T-helper 2 cell treated with Interferon-gamma antibody and Interleukin-4, amounts not matched to agents 100 ng/mL and 5 ng/mL, for 36 hours (primary cell): ENCODE data around the gene INSRR. TPM values are rescaled to one million over a fixed set of nuclear protein-coding genes. Genes with fewer than 3 reads are reported as not detected.

Source experiments
- intact Hi-C: fragments of 100-400 bp; cut with micrococcal nuclease; formaldehyde crosslinking; loops from one replicate; pipeline ENCODE4 v1.15.1; 2023
- total RNA-seq: library from RNA; stranded (reverse); gene quantifications from 2 replicates; pipeline ENCODE4 v1.2.3, GENCODE V29; 2022

Gene INSRR
- total RNA-seq, 1 donor from 2014 or later: 0.14 TPM

DNA sequence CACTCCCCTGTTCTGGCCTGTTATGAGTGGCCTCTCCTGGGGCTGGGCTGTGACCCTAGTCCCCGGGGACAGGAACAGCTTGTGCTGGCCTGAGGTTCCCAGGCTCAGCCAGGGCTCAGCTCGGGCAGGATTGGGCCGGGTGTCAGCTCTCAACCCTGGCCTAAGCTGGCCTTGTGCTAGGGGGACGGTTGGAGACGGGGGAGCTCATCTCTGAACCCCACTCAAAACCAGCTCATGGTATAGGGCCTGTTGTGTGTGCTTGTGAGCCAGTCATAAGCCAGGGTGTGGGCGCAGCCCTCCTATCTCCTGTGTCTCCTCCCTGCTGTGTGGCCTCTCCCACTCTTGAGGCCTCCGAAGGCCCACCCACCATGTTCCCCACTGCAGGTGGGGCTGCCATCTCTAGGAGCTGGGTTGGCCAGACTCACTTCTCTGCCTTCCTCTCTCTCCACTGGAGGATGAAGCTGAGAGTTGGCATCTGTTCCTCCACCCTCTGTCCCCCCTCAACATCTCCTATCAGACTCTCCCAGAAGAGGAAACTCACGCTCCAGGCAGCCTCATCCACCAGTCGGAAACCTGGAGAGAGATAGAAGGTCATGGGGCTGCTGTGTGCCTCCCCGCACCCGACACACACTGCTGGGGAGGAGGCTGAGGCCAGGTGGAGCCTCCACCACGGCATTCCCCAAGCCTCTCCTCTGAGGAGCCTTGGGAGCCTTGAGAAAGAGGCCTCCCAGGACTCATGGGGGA is 36.0 kb upstream of the INSRR start:
- intact Hi-C loops: loop anchor here (5.0 to 10.0 kb wide), 3 partner anchors 67 to 210 kb away; no protein-coding TSS in a partner anchor

DNA sequence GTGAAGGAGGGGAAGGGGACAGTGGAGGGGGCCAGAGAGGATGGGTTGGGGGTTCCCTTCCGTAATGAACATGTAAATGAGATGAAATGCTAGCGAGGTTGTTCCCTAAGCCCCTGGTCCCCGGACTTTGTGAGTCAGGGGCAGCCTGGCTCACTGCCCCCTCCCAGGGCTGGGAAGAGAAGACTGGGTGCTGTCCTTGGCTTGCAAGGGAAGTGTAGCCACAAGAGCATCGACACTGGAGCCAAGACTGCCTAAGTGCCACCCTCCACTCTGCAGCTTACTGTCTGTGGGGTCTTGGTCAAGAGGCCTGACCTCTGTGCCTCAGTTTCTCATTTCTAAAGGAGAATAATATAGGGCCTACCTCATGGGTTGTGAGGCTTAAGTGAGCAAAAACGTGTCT is 35.1 kb upstream of the INSRR start:
- intact Hi-C loops: loop anchor here (5.0 to 10.0 kb wide), 3 partner anchors 68 to 209 kb away; no protein-coding TSS in a partner anchor

DNA sequence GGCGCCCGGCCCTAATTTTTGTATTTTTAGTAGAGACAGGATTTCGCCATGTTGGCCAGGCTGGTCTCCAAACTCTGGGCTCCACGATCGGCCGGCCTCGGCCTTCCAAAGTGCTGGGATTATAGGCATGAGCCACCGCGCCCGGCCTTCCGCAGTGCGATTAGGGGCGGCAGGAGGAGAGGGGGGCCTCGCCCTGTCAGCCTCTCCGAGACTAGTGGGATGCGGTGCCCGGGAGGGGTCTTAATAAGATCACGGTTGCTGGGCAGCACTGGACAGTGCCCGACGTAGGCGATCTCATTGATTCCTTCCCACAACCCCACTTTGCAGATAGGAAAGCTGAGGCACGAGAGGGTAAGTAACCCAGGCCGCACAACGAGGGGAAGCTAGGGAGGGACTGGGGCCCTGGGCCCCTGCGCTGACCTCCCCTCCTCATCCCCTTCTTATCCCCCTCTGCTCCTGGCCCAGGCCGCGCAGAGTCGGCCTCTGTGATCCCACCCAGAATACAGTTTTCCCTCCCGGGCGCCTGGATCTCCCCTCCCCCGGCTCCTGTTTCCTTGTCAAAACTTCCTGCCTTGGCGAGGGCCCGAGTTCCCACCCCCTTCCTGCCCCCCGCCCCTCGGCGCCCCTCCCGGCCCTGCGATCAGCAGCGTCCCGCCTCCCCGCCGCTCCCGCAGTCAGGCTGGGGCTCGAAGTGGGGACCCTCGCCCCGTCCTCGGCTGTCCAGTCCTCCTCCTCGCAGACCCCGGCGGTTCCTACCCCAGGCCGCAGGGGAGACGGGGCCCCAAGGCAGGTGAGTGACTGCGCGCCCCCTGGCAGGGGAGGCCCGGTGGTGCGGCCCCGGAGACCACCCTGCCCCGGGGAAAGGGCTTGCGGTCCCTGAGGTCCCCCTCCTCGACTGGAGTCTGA is 34.4 kb upstream of the INSRR start, which contains the start of gene PEAR1:
PEAR1 (plus strand) TSS at position 671 of the 906 bp plus-strand sequence. CDS start 10,209 bp downstream, outside the sequence.
- intact Hi-C loops: loop anchor here (5.0 to 10.0 kb wide), 3 partner anchors 69 to 208 kb away; no protein-coding TSS in a partner anchor

DNA sequence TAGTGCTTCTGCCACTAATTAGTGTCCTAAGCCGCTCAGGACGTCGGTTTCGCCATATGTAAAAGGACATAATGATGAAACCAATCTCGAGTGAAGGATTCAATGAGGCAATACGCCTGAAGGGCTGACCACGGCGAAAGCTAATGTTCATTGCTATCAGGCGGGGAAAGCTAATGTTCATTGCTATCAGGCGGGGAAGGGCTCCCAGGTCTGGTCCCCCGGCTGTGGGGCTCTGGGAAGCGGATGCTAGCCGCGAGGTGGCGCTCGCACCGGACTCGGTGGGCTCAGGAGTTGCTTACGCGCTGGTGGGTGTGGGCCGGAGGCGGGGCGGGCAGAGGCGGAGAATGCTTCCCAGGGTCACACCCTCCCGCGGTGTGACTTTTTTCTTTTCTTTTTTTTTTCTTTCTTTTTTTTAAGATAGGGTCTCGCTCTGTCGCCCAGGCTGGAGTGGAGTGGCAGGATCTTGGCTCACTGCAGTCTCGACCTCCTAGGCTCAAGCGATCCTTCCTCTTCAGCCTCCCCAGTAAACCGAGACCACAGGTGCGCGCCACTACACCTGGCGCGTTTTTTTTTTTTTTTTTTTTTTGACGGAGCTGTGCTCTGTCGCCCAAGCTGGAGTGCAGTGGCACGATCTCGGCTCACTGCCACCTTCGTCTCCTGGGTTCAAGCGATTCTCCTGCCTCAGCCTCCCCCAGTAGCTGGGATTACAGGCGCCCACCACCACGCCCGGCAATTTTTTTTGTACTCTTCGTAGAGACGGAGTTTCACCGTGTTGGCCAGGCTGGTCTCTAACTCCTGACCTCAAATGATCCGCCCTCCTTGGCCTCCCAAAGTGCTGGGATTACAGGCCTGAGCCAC is 33.5 kb upstream of the INSRR start:
- intact Hi-C loops: loop anchor here (1.0 to 10.0 kb wide), 6 partner anchors 28 to 208 kb away; partner anchors contain the start of genes LRRC71 and NTRK1

DNA sequence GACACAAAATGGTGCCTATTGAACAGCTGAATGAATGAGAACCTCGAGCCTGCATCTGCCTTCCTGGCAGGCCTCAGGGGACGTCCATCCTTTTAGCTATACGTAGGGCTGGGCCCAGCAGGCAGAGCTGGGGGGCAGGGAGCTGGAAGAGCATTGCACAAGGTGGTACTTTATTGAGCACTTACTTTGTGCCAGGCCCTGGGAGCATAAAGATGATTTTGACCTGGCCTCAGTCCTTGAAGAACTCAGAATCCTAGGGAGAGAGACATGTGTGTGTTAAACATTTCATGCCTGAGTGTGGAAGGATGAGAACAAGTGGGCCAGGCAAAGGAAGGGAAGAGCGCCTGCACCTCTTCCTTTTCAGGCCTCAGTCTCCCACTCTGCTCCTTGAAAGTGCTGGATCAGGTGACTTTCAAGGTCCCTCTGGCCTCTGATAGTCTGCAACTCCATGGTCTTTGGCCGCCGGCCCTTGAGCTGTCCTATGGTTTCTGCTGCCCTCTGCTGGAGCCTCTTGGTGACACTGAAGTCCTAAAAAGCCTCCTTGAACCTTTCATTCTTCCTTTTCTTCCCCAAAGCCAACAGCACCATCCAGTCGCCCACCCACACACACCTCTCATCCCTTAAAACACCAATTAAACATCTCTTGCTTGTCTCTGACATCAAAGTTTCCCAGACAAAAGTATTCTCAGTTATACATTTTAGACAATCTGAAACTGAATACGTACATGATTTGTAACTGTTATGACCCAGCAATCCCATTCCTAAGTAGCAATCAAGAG is 31.1 kb upstream of the INSRR start:
- intact Hi-C loops: loop anchor here (1.0 to 10.0 kb wide), 6 partner anchors 51 to 205 kb away; no protein-coding TSS in a partner anchor

DNA sequence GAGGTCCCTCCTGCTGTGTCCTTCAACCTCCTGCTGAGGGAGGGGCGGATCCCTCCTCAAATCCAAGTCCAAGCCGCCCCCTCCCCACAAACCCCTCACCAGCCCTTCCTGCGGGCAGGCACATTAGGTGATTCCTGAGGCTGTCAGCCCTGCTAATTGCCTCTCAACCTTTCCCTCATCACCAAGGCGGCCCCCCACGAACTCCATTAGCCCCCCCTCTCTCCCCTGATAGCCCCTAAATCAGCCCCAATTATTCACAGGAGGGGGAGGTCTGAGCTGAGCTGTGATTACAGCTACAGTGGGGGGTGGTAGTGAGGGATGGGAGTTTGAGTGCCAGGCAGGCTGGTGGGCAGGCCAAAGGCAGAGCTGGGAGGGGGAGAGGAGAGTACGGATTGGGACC is 28.8 kb upstream of the INSRR start:
- intact Hi-C loops: no loop called here

DNA sequence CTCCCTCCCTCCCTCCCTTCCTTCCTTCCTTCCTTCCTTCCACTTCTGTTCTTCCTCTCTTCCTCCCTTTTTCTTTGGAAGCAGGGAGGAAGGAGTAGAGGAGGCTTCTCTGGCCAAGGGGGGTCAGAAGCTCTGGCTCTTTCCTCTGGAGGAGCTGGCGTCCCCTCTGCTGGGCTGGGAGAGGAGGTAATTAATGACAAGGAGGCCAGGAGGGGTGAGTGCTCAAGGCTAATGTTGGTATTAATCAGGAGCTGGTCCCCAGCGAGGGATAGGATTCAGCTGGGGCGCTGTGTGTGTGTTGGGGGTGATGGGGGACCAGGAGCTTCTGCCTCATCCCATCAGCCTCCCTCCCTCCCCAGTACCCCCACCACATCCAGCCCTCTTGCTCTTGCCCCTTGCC is 28.4 kb upstream of the INSRR start:
- intact Hi-C loops: no loop called here

DNA sequence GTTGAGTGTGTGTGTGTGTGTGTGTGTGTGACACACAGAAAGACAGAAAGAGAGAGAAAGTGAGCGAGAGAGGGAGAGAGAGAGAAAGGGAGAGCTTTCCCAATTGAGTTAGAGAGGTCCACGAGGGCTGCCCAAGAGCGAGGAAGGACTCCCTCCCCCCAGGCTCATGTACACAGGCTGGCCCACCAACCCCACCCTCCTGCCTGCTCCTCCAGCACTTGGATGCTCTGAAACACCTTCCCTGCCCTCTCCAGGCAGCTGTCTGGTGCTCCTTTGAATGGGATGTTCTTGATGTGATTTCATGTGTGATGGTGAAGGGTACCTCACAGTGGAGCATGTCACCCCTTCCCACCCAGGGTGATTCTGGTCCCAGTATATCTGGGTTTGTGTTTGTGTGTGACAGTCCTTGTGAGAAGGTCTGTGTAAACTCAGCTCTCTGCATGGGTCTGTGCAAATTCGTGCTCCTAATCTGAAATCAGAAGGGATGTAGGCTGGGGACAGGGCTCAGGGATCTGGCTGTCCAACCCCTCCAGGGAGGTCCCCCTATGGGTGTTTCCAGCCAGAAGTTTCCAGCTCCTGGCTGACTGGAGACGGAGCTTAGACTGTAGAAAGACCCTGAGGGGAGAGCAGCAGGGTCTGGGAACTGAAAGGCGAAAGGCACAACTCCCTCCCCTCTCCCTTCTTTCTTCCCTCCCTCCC is 27.8 kb upstream of the INSRR start:
- intact Hi-C loops: no loop called here

DNA sequence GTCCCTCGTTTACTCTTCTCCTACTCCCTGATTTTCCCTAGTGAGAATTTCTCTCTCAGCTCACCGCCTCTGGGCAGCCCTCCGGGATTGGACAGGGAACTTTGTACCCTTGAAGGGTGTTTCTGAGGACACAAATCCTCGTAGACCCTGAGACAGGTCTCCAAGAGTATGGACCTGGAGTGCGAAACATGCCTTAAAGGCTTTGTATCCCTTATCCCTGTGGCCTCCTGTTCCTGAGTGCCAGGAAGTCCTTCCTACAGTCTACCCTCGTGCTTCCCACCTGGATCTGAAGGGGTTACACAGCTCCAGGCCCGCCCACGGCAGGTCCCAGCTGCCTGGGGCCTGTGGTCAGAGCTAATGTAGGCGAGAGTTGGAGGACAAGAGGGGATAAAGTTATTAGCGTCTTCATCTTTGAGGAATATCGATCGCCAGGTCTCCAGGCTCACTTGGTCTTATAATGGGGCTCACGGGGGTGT is 27.0 kb upstream of the INSRR start:
- intact Hi-C loops: no loop called here

DNA sequence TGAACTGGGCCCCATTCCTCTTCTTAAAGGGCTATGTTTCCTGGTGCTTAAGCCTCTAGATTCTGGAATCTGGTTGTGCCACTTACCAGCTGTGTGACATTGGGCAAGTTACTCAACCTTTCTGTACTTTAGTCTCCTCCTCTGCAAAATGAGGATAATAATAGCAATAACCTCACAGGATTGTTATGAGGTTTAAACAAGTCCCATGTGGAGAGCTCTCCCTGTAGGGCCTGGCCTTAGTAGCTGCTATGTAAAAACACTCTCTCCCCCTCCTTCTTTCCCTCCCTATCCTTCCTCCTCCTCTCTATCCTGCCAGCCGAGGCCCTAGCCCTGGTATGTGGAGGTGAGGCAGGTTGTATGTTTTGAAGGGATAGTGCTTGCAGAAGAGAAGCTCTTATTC is 26.4 kb upstream of the INSRR start:
- intact Hi-C loops: no loop called here

DNA sequence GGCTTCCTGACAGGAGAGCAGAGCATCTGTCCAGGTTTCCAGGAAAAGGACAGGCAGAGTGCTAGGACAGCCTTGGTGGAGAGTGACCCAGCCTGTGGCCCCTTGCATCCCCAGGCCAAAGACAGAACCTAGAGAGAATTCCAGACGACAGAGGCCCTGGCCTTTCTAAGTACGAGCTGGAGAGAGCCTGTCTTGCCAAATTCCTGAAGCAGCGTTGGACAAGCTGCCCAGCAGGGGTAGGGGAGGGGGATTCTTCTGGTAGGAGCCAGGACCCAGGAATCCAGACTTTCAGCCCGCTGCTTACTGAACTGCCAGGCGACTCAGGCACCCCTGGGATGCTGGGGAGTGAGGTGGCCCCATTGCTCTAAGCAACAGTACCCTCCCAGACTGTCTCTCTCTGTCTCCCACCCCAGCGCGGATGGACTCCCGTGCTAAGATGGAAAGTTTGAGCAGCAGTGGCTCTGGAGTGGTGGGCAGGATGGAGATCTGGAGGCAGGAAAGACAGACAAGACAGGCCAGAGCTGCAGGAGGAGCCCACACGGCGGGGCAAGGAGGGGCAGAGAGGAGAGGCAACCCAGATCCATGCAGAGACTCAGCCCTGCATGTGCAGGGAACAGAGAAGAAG is 25.8 kb upstream of the INSRR start:
- intact Hi-C loops: no loop called here

DNA sequence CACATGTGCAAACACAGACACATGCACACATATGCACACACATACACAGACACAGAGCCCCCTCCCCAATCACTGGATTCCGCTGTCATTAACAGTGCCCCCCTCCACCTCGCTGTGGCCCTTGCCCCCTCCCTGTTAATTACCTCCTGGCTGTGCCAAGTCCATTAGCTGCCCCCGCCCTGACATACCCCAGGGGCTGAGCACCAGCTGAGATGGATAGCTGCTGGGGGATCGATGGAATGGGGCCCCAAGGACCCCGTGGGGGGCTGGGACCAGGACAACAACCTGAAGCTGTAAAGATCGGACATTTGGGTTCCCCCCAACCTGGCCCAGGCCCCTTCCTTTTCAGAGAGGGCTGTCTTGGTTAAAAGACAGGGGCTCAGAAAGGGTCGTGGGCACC is 25.0 kb upstream of the INSRR start:
- intact Hi-C loops: no loop called here

DNA sequence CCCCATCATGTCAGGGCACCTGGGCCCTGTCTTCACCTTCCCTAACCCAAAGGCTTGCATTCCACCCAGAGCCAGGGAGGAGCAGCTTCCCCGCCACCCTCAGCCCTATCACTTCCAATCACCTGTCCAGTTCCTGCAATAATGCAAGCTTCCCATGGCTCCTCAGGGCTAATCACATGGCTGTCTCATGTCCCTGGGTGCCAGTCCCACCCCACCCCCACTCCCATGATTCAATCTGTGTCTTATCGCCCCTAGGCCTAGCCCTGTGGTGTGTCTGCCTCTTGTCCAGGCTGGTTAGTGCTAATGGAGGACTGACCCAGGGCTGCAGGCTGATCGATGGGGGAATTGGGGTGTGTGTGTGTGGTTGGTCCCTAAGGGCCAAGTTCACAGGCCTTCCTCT is 23.6 kb upstream of the INSRR start:
- intact Hi-C loops: no loop called here

DNA sequence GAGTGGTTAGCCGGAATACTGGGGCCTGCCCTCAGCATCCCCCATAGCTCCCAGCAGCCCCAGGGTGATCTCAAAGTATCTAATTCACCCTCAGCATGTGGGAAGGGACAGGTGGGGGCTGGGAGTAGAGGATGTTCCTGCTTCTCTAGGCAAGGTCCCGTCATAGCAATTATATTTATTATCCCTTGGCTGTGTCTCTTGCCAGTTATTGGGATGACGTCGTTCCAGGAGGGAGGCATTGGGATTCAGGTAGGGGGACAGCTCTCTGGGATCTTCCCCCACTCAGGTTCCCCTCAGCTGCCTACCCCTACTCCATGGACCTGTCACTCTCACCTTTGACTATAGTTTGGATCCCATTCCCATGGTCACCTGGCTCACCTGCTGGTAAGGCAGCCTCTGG is 22.7 kb upstream of the INSRR start:
- intact Hi-C loops: no loop called here

DNA sequence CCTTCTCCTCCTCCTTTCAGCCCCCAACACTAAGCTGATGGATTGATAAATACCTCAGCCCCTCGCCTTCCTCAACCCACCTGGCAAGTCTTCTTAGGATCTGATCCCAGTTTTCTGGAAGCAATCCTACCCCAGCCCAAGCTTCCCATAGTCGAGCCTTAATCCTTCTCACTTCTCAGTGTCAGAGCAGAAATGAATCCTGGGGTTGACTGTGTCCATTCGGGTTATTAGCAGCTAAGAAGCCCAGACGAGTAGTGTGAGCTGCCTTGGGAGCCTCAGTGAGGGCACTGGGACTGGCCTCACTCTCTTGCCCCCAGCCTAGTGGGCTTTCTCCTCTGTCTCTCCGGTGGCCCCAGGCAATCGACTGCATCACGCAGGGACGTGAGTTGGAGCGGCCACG is 22.2 kb upstream of the INSRR start:
- intact Hi-C loops: no loop called here

DNA sequence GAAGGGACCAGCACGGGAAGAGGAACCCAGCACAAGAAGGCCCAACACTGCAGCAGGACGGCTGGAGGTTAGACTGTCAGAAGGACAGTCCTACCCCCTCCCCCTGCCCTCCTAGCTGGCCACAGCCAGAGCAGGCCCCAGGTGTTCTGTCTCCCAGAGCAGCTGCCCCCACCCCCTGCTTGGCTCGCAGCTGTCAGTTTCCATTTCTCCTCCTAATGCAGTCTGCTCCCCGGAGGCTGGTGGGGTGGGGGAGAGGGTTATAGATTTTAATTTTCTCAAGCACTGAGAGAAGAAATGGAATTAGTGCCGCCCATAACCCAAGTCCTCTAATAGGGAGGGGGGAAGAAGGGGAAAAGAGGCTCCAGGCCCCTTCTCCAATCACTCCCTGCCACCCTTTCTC is 21.6 kb upstream of the INSRR start:
- intact Hi-C loops: no loop called here

DNA sequence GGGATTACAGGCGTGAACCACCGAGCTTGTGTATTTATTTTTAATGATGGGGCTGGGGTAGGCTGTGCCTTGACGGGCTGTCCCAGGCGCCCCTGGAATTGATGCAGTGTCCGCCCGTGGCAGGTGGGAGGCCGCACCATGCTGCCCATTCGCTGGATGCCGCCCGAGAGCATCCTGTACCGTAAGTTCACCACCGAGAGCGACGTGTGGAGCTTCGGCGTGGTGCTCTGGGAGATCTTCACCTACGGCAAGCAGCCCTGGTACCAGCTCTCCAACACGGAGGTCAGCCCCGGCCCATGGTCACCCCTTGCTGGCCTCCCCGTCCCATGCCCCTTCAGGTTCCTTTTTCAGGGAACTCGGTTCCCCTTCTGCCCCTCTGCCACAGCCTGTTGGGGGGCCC is 21.0 kb upstream of the INSRR start:
- intact Hi-C loops: no loop called here

DNA sequence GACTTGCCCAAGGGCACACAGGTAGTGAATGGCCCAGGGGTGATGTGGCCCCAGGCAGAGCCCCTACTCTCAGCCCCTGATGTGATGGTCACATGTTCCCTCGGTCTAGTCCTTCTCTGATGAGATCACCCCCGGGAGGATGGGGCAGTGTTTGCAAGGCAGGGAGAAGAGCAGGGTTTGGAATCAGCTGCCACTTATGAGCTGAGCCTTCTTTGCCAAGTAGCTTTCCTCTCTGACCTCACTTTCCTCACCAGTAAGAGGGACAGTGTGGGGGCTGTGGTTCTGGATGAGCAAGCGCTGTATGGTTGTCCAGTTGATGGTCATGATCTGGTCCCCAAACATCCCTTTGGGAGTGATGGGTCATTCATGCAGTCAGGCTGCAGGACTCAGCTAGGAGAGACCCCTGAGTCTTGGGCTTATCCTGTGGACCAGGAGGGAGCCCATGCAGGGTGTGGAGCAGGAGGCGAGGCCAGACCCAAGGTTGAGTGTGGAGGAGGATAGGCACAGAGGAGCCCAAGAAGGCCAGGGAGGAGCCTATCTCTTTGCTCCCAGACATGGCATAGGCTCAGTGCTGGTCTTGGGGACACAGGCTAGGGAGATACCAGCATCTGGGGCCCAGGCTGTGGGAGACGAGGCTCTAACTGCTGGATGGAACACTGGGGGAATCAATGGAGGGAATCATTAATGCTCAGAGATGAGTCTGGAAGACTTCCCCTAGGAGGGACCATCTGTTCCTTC is 18.7 kb upstream of the INSRR start:
- intact Hi-C loops: no loop called here
